PC-3 (cell line): Measurements from ENCODE around the gene PPARD. TPM values are rescaled to one million over a fixed set of nuclear protein-coding genes. Genes with fewer than 3 reads are reported as not detected.
"Not testable (repeated sequence)": the region's sequence is repeated elsewhere in the genome, so short reads cannot be mapped to it uniquely, and the experiment has no call there.

ENCODE experiments used
- ATAC-seq: fragments of 200-7000 bp; cut with Tn5 transposase; 2 replicates; pipeline ENCODE4 v1.9.1; 2020; ENCODE audit warnings: mild to moderate bottlenecking, moderate library complexity
- BruUV-seq: library from RNA; stranded (reverse); fragments of 400-500 nt; replicated peaks from 2 replicates; lab custom pipeline; 2021; lab: Mats Ljungman, UMichigan
- CTCF ChIA-PET: fragments of 300-600 bp; sonication (Branson Sonifier 250); formaldehyde crosslinking; loops from one replicate; lab custom pipeline; 2022; ENCODE audit warnings: antibody characterized with exemption; lab: Charles Lee
- POLR2A ChIA-PET: fragments of 300-600 bp; sonication (Branson Sonifier 250); formaldehyde crosslinking; loops from one replicate; lab custom pipeline; 2022; ENCODE audit warnings: antibody characterized with exemption; ENCODE audit not compliant: unreplicated experiment; lab: Charles Lee
- DNase-seq: peaks from one replicate; pipeline ENCODE4 v3.0.0-alpha.2; 2015
- H2AFZ ChIP-seq: fragments of 300-600 bp; sonication (generic); 2 replicates; pipeline ENCODE4 v1.6.0; 2016; ENCODE audit warnings: antibody characterized with exemption, low read length
- H3F3A ChIP-seq: fragments of 300-600 bp; sonication (generic); one replicate; pipeline ENCODE4 v1.6.0; 2017; ENCODE audit warnings: antibody characterized with exemption, low read length, control low read depth, mild to moderate bottlenecking; ENCODE audit not compliant: unreplicated experiment
- H3K27ac ChIP-seq: fragments of 300-600 bp; sonication (generic); 2 replicates; pipeline ENCODE4 v1.5.1; 2016; ENCODE audit warnings: mild to moderate bottlenecking, low read length
- H3K27me3 ChIP-seq: fragments of 300-600 bp; sonication (generic); 2 replicates; pipeline ENCODE4 v1.6.1; 2016; ENCODE audit warnings: low read length, mixed read lengths
- H3K36me3 ChIP-seq: fragments of 300-600 bp; sonication (generic); 2 replicates; pipeline ENCODE4 v1.6.1; 2016; ENCODE audit warnings: low read depth, mixed run types, low read length, mixed read lengths
- H3K4me1 ChIP-seq: fragments of 300-600 bp; sonication (generic); 2 replicates; pipeline ENCODE4 v1.5.1; 2016; ENCODE audit warnings: low read length; ENCODE audit not compliant: insufficient read depth
- H3K4me2 ChIP-seq: fragments of 300-600 bp; sonication (generic); 2 replicates; pipeline ENCODE4 v1.6.0; 2016; ENCODE audit warnings: low read length
- H3K4me3 ChIP-seq: fragments of 300-600 bp; sonication (generic); 2 replicates; pipeline ENCODE4 v1.5.1; 2016; ENCODE audit warnings: mild to moderate bottlenecking, low read length, mixed read lengths
- H3K79me2 ChIP-seq: fragments of 300-600 bp; sonication (generic); 2 replicates; pipeline ENCODE4 v1.6.1; 2017; ENCODE audit warnings: low read length, mixed read lengths
- H3K9ac ChIP-seq: fragments of 300-600 bp; sonication (generic); 2 replicates; pipeline ENCODE4 v1.6.0; 2016; ENCODE audit warnings: mild to moderate bottlenecking, low read length
- H3K9me2 ChIP-seq: fragments of 300-600 bp; sonication (generic); replicated peaks from 2 replicates; pipeline ENCODE4 v1.6.1; 2016; ENCODE audit warnings: mixed run types, low read length, mixed read lengths
- H3K9me3 ChIP-seq: fragments of 300-600 bp; sonication (generic); 2 replicates; pipeline ENCODE4 v1.6.1; 2016; ENCODE audit warnings: low read length, mixed read lengths
- H4K20me1 ChIP-seq: fragments of 300-600 bp; sonication (generic); 2 replicates; pipeline ENCODE4 v1.6.1; 2016; ENCODE audit warnings: low read length, mixed read lengths
- CTCF ChIP-seq: fragments of 300-600 bp; sonication (generic); conservative IDR thresholded peaks from 2 replicates; pipeline ENCODE4 v1.5.1; 2017; ENCODE audit warnings: antibody characterized with exemption, low read depth, mild to moderate bottlenecking, low read length
- EZH2 ChIP-seq: fragments of 300-600 bp; sonication (generic); IDR thresholded peaks from one replicate; pipeline ENCODE4 v1.6.1; 2017; ENCODE audit warnings: antibody characterized with exemption, mild to moderate bottlenecking, low read length; ENCODE audit not compliant: unreplicated experiment
- EZH2phosphoT487 ChIP-seq: fragments of 300-600 bp; sonication (generic); IDR thresholded peaks from 2 replicates; pipeline ENCODE4 v1.6.1; 2018; ENCODE audit warnings: mild to moderate bottlenecking, antibody characterized with exemption, low read length, borderline replicate concordance
- intact Hi-C: fragments of 100-400 bp; cut with micrococcal nuclease; formaldehyde crosslinking; loops from 2 replicates; pipeline ENCODE4 v1.9.0; 2023
- total RNA-seq: library from RNA; depleted of rRNA; stranded (reverse); fragments of >200 nt; gene quantifications from 2 replicates; pipeline ENCODE4 v1.2.3, GENCODE V29; 2014

The PPARD gene
- total RNA-seq, 1 experiment from 2014 or later = 24.5 TPM

GRCh38 chr6:35435074-35435837 lies 92.9 kb downstream of the PPARD start:
- H4K20me1 ChIP-seq = no peaks in the 10 kb centered on the region
- TF ChIP-seq EZH2phosphoT487 = no peak
- no peak for TF ChIP-seq EZH2
- no peak for TF ChIP-seq CTCF
- ATAC-seq = no peak
- BruUV-seq = no TSS peak
- H3K4me3 ChIP-seq = no peak overlapping the region
- H3F3A ChIP-seq = no peaks in the 10 kb centered on the region
- H3K9ac ChIP-seq = no peak overlapping the region
- H2AFZ ChIP-seq = no peak overlapping the region
- H3K4me1 ChIP-seq = no peaks in the 10 kb centered on the region
- no peaks in the 10 kb centered on the region for H3K9me2 ChIP-seq
- POLR2A ChIA-PET = no interaction called here
- H3K9me3 ChIP-seq = no peaks in the 10 kb centered on the region
- no peak overlapping the region for H3K27ac ChIP-seq
- peaks cover 1% of the 10 kb centered on the region for H3K36me3 ChIP-seq
- intact Hi-C loops = no loop called here
- CTCF ChIA-PET = no interaction called here
- no peaks in the 10 kb centered on the region for H3K27me3 ChIP-seq
- no peak for DNase-seq
- no peak overlapping the region for H3K4me2 ChIP-seq
- H3K79me2 ChIP-seq = no peaks in the 10 kb centered on the region

- H3K4me1 ChIP-seq = no peaks in the 10 kb centered on the region
- intact Hi-C loops = no loop called here
- no peak overlapping the region for H3K4me2 ChIP-seq
- BruUV-seq = no TSS peak
- H3K79me2 ChIP-seq = no peaks in the 10 kb centered on the region
- no peak overlapping the region for H2AFZ ChIP-seq
- no peaks in the 10 kb centered on the region for H3K9me2 ChIP-seq
- H4K20me1 ChIP-seq = no peaks in the 10 kb centered on the region
- no peaks in the 10 kb centered on the region for H3F3A ChIP-seq
- ChIA-PET POLR2A (no interaction called here), CTCF (interaction anchor here (0.6 kb wide), 1 partner anchor 152 kb away, joined by 3 read pairs; no protein-coding TSS in a partner anchor)
- DNase-seq (no peak), ATAC-seq (no peak)
- no peak overlapping the region for H3K9ac ChIP-seq
- TF ChIP-seq CTCF = no peak
- TF ChIP-seq EZH2phosphoT487 = no peak
- no peak for TF ChIP-seq EZH2
- H3K27me3 ChIP-seq = no peaks in the 10 kb centered on the region
- no peak overlapping the region for H3K4me3 ChIP-seq
- no peak overlapping the region for H3K27ac ChIP-seq
- H3K36me3 ChIP-seq = no peaks in the 10 kb centered on the region
- no peaks in the 10 kb centered on the region for H3K9me3 ChIP-seq
Observed at GRCh38 chr6:35436071-35436857, 93.9 kb downstream of the PPARD start.

- H3F3A ChIP-seq, H2AFZ ChIP-seq, H3K27me3 ChIP-seq, CTCF ChIA-PET, DNase-seq, POLR2A ChIA-PET, H3K4me3 ChIP-seq, BruUV-seq, H3K36me3 ChIP-seq, H3K79me2 ChIP-seq, intact Hi-C loops, H3K9me2 ChIP-seq, H3K27ac ChIP-seq, H3K9ac ChIP-seq, H4K20me1 ChIP-seq, H3K4me2 ChIP-seq, ATAC-seq, H3K9me3 ChIP-seq, H3K4me1 ChIP-seq: not testable (repeated sequence)
Observed at GRCh38 chr6:35438378-35439065, 96.2 kb downstream of the PPARD start.
